ENCODE results near the gene CLCN1.
"Not testable (repeated sequence)": the region's sequence is repeated elsewhere in the genome, so short reads cannot be mapped to it uniquely, and the experiment has no call there.

Gene CLCN1

DNA sequence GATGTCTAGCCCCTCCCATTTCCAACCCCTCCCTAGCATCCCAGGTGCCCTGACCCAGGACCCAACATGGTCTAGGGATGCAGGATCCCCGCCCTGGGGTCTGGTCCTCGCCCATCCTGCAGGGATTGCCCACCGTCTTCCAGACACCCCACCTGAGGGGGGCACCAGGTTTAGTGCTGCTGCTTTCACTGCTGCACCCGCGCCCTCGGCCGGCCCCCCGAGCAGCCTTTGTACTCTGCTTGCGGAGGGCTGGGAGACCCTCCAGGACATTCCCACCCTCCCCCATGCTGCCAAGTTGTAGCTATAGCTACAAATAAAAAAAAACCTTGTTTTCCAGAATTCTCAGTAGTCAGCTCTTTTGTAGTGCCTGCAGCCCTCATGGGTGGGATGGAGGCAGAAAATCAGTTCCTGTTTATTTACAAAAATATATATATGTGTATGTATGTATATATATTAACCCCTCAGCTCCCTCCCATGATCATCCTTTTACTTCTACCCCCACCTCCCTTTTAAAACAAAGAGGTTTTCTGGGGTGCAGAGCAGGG is 74.9 kb downstream of the CLCN1 start:
- no peak overlapping the region for H3K27ac ChIP-seq
- TF ChIP-seq, protein P1, sequence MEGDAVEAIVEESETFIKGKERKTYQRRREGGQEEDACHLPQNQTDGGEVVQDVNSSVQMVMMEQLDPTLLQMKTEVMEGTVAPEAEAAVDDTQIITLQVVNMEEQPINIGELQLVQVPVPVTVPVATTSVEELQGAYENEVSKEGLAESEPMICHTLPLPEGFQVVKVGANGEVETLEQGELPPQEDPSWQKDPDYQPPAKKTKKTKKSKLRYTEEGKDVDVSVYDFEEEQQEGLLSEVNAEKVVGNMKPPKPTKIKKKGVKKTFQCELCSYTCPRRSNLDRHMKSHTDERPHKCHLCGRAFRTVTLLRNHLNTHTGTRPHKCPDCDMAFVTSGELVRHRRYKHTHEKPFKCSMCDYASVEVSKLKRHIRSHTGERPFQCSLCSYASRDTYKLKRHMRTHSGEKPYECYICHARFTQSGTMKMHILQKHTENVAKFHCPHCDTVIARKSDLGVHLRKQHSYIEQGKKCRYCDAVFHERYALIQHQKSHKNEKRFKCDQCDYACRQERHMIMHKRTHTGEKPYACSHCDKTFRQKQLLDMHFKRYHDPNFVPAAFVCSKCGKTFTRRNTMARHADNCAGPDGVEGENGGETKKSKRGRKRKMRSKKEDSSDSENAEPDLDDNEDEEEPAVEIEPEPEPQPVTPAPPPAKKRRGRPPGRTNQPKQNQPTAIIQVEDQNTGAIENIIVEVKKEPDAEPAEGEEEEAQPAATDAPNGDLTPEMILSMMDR (conservative IDR thresholded peaks at IDR 0.05) = no peak
- no peak for TF ChIP-seq ZFX (IDR thresholded peaks at IDR 0.05)

DNA sequence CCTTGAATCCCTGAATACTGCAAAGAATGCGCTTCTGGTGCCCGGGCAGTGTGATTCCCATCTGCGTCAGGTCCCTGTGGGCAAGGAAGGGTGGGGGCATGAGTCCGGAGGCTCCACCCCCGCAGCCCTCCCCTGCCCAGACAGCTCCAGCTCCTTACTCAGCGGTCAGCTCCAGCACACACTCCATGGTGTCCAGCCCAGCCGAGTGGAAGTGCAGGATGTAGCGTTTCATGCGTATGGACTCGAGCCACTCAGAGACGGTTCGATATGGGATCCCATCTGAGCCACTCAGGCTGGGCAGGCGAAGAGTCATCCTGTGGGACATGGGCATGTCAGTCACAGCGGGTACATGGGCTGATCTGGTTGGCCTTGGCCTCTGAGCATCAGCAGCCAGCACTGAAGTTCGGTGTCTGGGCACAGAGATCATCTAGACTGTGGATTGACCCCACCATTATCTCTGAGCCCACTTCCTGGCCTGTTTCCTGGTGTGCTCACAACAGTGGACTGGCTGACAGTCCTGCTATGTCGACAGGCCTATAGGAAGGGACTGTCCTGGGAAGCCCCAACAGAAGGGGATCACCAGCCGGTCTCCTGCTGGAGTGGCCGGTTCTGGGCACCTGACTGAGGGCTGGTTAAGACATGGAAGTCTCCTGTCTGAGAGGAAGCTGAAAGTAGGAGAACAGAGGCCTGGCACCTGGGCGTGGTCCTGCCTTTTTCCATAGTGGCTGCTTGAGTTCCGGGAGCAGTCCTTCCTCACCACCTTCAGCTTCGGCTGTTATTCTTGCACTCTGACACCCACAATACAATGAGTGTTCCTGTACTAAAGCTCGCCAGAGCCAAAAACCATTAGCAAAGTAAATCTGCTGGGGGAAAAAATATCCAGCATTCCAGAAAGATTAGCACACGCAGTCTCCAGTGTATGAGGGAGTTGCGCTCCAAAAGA is 75.8 kb downstream of the CLCN1 start:
- no peak for TF ChIP-seq ZFX (IDR thresholded peaks at IDR 0.05)
- TF ChIP-seq, protein P1 (conservative IDR thresholded peaks at IDR 0.05) = no peak
- no peak overlapping the region for H3K27ac ChIP-seq

GRCh38 chr7:143392427-143392826 is 76.5 kb downstream of the CLCN1 start:
- not testable (repeated sequence) for H3K27ac ChIP-seq

DNA sequence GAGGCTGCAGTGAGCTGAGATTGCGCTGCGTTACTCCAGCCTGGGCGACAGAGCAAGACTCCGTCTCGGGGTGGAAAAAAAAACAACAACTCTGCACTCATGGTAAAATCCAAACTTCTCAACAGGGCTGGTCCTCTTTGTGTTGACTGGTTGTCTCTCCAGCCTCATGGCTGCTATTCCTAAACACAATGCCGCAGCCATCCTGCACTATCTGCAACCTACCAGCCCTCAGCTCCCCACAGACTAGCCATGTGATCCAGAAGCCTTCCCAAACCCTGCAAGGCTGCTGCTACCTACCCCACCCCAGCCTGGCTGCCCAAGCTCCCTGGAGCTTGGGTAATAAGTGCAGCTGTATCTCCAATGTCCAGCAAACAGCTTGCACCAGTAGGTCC is 77.0 kb downstream of the CLCN1 start:
- H3K27ac ChIP-seq = no peak overlapping the region
- TF ChIP-seq, protein P1 (conservative IDR thresholded peaks at IDR 0.05) = no peak
- no peak for TF ChIP-seq ZFX (IDR thresholded peaks at IDR 0.05)

- no peak overlapping the region for H3K27ac ChIP-seq
- TF ChIP-seq, protein P1 (conservative IDR thresholded peaks at IDR 0.05) = no peak
- no peak for TF ChIP-seq ZFX (IDR thresholded peaks at IDR 0.05)
These were observed 77.5 kb downstream of the CLCN1 start for GRCh38 chr7:143393267-143394041.

DNA sequence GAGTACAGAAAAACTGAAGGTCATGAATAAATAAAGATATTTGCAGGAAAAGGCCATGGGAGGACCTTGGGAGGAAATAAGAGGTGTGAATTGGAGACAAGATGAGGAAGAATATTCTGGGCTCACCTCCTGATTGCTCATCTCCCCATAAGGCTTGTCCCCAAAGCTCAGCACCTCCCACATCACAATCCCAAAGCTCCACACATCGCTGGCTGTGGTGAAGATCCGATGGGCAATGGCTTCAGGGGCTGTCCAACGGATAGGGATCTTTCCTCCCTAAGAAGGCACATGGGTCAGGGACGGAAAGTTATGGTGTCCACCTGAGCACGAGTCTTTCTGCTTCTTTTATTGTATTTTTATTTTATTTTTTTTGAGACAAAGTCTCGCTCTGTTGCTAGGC is 78.2 kb downstream of the CLCN1 start:
- no peak overlapping the region for H3K27ac ChIP-seq
- TF ChIP-seq, protein P1 (conservative IDR thresholded peaks at IDR 0.05) = no peak
- no peak for TF ChIP-seq ZFX (IDR thresholded peaks at IDR 0.05)

- H3K27ac ChIP-seq = no peak overlapping the region
- TF ChIP-seq, protein P1 (conservative IDR thresholded peaks at IDR 0.05) = no peak
- TF ChIP-seq ZFX (IDR thresholded peaks at IDR 0.05) = no peak
These were observed 78.9 kb downstream of the CLCN1 start for GRCh38 chr7:143394777-143395176.

All from C4-2B (cell line).